ENCODE results near the gene PNISR. TPM values are rescaled to one million over a fixed set of nuclear protein-coding genes. Genes with fewer than 3 reads are reported as not detected.

Gene PNISR
- total RNA-seq, 1 donor from 2014 or later: 214 TPM

GRCh38 chr6:99390896-99391295, 34.2 kb downstream of the PNISR start:
- no peak for TF ChIP-seq CTCF (IDR thresholded peaks at IDR 0.05)
- intact Hi-C loops (cut with micrococcal nuclease): loop anchor here (10.0 kb wide), 1 partner anchor 56 kb away; no protein-coding TSS in a partner anchor
- Mint-ChIP-seq H3K27ac (no peak overlapping the region), H3K36me3 (ENCODE audit: low read depth) (peaks cover 5% of the 10 kb centered on the region), H3K27me3 (no peaks in the 10 kb centered on the region), H3K9me3 (no peaks in the 10 kb centered on the region), H3K4me3 (no peak overlapping the region), H3K4me1 (peaks cover 13% of the 10 kb centered on the region)
- POLR2A ChIA-PET: no interaction called here
- DNase-seq (no peak), ATAC-seq (ENCODE audit: low read depth) (no peak)
- CTCF ChIA-PET: no interaction called here

- Mint-ChIP-seq H3K9me3 (no peaks in the 10 kb centered on the region), H3K36me3 (ENCODE audit: low read depth) (no peaks in the 10 kb centered on the region), H3K4me1 (no peaks in the 10 kb centered on the region), H3K4me3 (no peak overlapping the region), H3K27me3 (no peaks in the 10 kb centered on the region), H3K27ac (no peak overlapping the region)
- ChIA-PET POLR2A (no interaction called here), CTCF (no interaction called here)
- ATAC-seq (ENCODE audit: low read depth) (no peak), DNase-seq (no peak)
- intact Hi-C loops (cut with micrococcal nuclease): no loop called here
- no peak for TF ChIP-seq CTCF (IDR thresholded peaks at IDR 0.05)
Measured at GRCh38 chr6:99384507-99384906, 40.6 kb downstream of the PNISR start.

- no peak for DNase-seq
- no peaks in the 10 kb centered on the region for H3K27me3 Mint-ChIP-seq
- no peak overlapping the region for H3K4me3 Mint-ChIP-seq
- H3K9me3 Mint-ChIP-seq: no peaks in the 10 kb centered on the region
- ChIA-PET POLR2A (no interaction called here), CTCF (no interaction called here)
- H3K27ac Mint-ChIP-seq: no peak overlapping the region
- no peak for ATAC-seq (ENCODE audit: low read depth)
- H3K4me1 Mint-ChIP-seq: no peaks in the 10 kb centered on the region
- no peak for TF ChIP-seq CTCF (IDR thresholded peaks at IDR 0.05)
- H3K36me3 Mint-ChIP-seq (ENCODE audit: low read depth): no peaks in the 10 kb centered on the region
- intact Hi-C loops (cut with micrococcal nuclease): no loop called here
Measured at GRCh38 chr6:99378636-99379035, 46.5 kb downstream of the PNISR start.

GRCh38 chr6:99369533-99369932, 55.6 kb downstream of the PNISR start:
- Mint-ChIP-seq H3K9me3 (no peaks in the 10 kb centered on the region), H3K36me3 (ENCODE audit: low read depth) (peaks cover 1% of the 10 kb centered on the region), H3K4me1 (no peaks in the 10 kb centered on the region), H3K27me3 (no peaks in the 10 kb centered on the region), H3K4me3 (no peak overlapping the region), H3K27ac (no peak overlapping the region)
- no peak for TF ChIP-seq CTCF (IDR thresholded peaks at IDR 0.05)
- ChIA-PET POLR2A (interaction anchor here (0.7 kb wide), 1 partner anchor 25 kb away, joined by 9 read pairs; the partner anchor contains the start of gene COQ3), CTCF (interaction anchor here (1.3 kb wide), 1 partner anchor 35 kb away, joined by 3 read pairs; no protein-coding TSS in a partner anchor)
- ATAC-seq (ENCODE audit: low read depth) (no peak), DNase-seq (no peak)
- intact Hi-C loops (cut with micrococcal nuclease): no loop called here

GRCh38 chr6:99366852-99367251, 58.3 kb downstream of the PNISR start:
- TF ChIP-seq CTCF (IDR thresholded peaks at IDR 0.05): no peak
- Mint-ChIP-seq H3K9me3 (no peaks in the 10 kb centered on the region), H3K4me1 (no peaks in the 10 kb centered on the region), H3K27me3 (no peaks in the 10 kb centered on the region), H3K36me3 (ENCODE audit: low read depth) (no peaks in the 10 kb centered on the region), H3K27ac (no peak overlapping the region), H3K4me3 (no peak overlapping the region)
- ChIA-PET CTCF (no interaction called here), POLR2A (no interaction called here)
- intact Hi-C loops (cut with micrococcal nuclease): no loop called here
- DNase-seq: no peak
- no peak for ATAC-seq (ENCODE audit: low read depth)
